ENCODE measurements around the gene CCT5. TPM values are rescaled to one million over a fixed set of nuclear protein-coding genes. Genes with fewer than 3 reads are reported as not detected.
A peak's percentile ranks its signal among the peaks of the same experiment; 100 is the strongest.

CCT5 gene
- 202 TPM for total RNA-seq
- long read RNA-seq, transcript CCT5-213 (10 exons, 1,728 nt) = minor isoform, 6 of 1,393 reads
- long read RNA-seq, transcript CCT5-201 (11 exons, 3,675 nt) = major isoform, 1,288 of 1,393 reads
- long read RNA-seq, transcript CCT5-214 (11 exons, 1,997 nt) = minor isoform, 6 of 1,393 reads
- long read RNA-seq, partial matches to known transcripts = 29 of 1,393 reads
- long read RNA-seq, other reads (novel, unspliced or antisense) = 61 of 1,393 reads

DNA sequence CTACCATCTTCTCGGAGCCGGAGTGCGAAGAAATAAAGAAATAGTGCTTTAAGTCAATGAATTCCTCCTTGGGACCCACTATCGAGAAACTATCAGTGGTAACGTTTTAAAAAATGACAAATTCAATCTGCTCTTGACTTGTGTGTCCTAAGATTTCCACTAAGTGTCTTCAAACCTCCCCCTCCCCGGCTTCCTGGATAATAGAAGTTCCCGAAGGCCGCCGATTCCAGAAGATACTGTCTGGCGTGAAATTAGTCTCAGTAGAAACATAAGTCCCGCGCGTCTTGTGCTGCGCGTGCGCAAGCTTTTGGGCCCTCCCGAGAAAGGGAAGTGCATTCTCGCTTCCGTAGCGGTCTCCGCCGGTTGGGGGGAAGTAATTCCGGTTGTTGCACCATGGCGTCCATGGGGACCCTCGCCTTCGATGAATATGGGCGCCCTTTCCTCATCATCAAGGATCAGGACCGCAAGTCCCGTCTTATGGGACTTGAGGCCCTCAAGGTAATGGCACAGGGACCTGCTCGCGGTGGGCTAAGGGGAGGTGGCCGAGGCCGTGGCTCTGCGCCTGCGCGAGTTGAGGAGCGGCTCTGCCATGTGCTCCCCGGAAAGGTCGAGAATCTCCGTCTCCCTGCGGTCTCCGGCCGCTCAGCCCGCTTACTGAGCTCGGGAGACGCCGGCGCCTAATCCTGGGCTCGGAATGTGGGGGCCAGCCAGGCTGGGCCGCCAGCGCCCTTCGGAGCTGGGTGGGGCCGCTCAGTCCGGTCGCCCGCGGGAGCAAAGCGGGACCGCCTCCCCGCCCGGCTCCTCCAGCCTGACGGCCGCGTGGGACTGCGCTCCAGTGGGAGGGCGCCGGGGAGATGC is at the start of gene CCT5:
CCT5 (plus strand) TSS at position 333 of the 858 bp plus-strand sequence; CDS start at position 394, 61 bp downstream.
- peak; percentile 96 for DNase-seq (ENCODE audit: low spot score)

GRCh38 chr5:10201223-10201868 is 48.7 kb upstream of the CCT5 start:
- no peak for DNase-seq (ENCODE audit: low spot score)

- DNase-seq (ENCODE audit: low spot score) = no peak
Observed at GRCh38 chr5:10202089-10202910, 47.8 kb upstream of the CCT5 start.

DNA sequence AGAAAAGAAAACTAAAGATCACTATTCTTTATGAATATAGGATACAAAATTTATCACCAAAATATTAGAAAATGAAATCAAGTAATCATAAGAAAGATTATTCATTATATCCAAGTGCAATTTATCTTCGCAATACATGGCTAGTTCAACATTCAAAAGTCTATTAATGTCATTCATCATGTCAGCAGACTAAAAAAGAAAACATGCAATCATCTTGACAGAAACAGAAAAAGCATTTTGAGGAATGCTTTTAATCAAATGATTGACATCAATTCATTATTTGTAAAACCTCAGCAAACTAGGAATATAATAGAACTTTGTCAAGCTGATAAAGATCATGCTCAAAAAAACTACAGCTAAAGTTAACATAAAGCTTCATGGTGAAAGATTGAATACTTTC is 41.1 kb upstream of the CCT5 start:
- no peak for DNase-seq (ENCODE audit: low spot score)

DNA sequence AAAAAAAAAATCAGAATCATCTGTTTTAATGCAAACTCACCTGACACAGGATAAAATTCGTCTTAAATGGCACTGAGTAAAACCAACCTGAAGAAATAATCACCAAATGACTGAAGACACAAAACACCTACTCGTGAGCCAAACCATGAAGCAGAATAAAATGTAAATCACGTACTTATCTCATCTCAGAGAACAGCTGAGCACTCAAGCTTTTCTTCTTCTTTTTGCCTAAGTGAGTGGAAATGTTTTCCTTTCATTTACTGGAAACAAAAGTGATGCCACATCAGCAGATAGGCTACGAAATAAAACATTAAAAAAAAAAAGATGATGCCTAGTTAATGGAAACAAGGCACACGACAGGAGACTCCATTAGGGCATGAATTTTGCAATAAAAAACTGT is 36.8 kb upstream of the CCT5 start:
- DNase-seq (ENCODE audit: low spot score) = no peak

- no peak for DNase-seq (ENCODE audit: low spot score)
Observed at GRCh38 chr5:10214041-10214440, 36.0 kb upstream of the CCT5 start.

DNA sequence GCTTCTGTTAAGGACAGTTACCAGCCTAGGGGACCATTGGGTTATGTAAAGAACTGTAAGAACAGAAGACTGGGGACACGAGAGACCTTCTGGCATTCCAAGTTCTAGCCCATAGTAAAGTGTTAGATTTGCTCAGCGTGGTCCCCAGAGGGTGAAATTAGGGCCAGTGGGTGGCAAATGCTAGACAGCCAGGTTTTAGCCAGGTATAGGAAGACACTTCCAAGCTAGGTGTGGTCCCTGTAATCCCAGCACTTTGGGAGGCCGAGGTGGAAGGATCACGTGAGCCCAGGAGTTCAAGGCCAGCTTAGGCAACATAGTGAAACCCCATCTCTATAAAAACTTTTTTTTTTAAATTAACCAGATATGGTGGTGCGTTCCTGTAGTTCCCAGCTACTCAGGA is 34.7 kb upstream of the CCT5 start:
- DNase-seq (ENCODE audit: low spot score) = no peak

GRCh38 chr5:10216107-10216506 is 34.0 kb upstream of the CCT5 start:
- DNase-seq (ENCODE audit: low spot score) = no peak

- DNase-seq (ENCODE audit: low spot score) = no peak
Observed at GRCh38 chr5:10218658-10219057, 31.4 kb upstream of the CCT5 start.

DNA sequence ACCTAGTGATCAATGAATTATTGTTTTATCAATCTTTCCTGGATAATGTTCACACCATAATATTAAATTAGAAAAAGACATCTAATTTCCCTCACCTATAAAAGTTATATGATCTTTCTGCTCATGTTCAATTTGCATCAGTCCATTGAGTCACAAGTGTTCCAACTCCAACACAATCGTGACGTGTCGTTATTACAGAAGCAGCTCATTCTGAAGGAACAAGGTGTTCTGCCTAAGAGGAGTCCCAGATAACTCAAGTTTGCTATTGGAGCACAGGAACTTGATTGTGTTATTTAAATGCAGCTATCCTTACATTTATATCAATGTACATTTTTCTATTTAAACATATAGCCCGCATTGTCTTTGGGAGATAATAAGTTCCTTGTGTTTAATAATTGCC is 31.0 kb upstream of the CCT5 start:
- no peak for DNase-seq (ENCODE audit: low spot score)

DNA sequence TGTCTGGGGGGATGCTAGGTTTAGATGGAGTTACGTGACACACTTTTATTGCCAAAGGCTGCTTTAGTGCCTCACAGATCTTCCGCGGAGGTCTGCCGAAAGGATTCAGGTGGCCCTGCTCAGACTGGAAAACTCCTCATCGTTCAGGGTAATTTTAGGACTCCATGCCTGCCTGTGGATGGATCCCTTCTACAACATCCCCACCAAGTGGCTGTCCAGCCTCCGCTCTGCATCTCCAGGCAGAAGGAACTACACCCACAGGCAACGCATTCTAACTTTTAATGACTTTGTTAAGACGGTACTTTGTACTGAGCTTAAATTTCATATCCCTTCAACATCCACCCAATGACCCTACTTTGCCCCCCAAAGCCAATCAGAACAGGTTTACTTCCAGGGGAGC is 29.8 kb upstream of the CCT5 start:
- no peak for DNase-seq (ENCODE audit: low spot score)

DNA sequence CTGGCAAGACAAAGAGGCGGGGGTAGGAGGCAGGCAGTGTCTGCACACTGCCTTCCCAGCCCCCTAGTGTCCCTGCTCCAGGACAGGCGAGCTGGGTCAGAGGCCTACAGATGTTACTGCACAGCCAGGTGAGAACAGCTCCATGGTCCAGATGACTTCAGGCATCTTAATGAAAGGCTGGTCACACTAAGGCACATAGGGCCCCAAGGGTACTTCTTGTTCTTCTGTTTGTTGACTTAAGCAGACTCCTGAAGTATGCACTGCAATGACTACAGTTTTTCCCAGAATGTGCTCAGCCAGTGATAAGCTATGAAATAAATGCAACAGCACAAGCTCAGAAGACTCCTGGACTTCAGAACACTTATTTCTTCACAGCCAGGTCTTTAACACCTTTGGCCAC is 27.8 kb upstream of the CCT5 start:
- no peak for DNase-seq (ENCODE audit: low spot score)

DNA sequence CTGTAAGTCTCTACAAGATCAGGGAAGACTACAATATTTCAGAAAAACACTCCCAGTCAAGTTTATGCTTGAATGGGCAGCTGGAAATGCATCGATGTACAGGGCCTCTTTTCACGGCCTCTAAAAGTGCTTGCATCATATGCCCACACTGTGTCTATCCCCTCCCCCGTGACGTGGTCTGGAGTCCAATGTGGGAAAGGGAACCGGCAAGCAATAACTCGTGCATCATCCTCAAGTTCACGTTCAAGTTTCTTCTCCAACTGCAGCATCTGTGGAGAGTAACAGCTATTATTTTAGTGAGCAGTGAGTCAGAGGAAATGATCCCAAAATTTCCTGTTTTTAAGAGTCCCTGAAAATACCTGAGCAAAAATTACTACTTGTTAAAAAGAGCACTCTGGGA is 22.7 kb upstream of the CCT5 start:
- no peak for DNase-seq (ENCODE audit: low spot score)

- no peak for DNase-seq (ENCODE audit: low spot score)
Observed at GRCh38 chr5:10228288-10228687, 21.8 kb upstream of the CCT5 start.

DNA sequence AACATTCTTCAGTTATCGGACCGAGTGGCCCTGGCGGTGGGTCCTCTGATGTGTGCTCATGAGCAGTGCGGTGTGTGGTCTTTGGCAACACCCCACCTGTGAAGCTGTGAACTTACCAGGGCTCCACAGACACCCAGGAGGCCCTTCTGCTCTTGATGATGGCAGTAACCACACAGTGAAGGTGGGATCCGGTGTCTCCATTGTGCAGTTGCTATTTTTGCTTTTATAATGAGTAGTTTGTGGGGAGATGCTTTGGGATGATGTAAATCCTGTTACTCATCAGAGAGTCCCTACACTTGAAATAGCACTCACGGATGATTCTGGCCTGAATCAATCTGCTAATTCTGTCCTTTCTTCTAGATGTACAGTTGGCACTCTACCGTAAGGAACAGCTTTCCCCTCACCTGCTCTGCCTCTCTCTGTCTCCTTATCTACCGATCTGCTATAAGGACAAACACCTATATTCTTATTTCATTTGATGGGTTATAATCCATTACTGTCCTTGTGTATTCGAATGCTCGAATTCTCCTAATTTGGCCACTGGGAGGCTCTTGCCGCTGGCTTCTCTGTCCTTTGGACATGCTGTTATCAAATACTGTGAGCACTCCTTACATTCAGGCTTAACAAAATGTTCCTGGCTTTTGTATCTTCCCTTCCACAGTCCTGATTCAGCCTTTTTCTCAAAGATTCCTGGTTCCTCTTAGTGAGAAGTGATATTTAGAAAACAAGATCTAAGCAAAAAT is 20.6 kb upstream of the CCT5 start:
- no peak for DNase-seq (ENCODE audit: low spot score)

- DNase-seq (ENCODE audit: low spot score) = no peak
Observed at GRCh38 chr5:10232386-10232785, 17.7 kb upstream of the CCT5 start.

DNA sequence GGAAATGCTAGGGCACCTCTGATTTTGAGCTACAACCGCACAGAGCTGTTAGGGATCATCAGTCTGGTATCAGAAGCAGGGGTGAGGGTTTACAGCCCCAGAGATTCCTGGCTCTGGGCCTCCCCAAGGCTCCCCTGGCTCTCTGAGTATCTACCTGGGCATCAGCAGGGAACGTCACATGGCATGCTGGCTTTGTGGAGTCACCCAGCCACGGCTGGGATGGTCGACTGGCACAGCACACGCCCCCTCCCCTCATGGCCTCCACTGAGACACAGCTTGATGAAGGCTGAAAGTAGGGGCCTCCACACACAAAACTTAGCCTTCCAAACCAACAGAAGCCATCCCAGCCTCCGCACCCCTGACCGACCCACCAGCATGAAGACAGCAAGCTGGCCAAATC is 17.1 kb upstream of the CCT5 start:
- DNase-seq (ENCODE audit: low spot score) = no peak

DNA sequence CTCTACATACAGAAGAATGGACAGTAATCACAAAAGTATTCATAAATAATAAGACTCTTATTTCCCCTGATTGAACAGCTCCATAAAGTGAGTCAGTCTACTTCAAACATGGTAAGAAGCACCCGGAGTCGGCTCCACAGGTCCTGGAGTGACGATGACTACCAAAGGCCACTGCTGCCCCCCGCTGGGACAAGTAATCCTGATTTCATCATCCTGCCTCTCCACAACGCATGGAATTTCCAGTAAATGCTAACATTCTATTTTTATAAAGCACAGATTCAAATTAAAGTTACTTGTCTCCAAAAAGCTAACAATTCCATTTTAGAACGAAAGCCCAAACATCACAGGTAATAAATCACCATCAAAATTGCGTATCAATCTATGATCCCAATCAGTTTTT is 16.6 kb upstream of the CCT5 start:
- no peak for DNase-seq (ENCODE audit: low spot score)

GRCh38 chr5:10235350-10235749 is 14.7 kb upstream of the CCT5 start:
- no peak for DNase-seq (ENCODE audit: low spot score)

GRCh38 chr5:10243660-10244240 is 6.3 kb upstream of the CCT5 start:
- no peak for DNase-seq (ENCODE audit: low spot score)

Measured in mesenteric fat pad (tissue), 1 donor.